WTC11 (cell line): ENCODE data around the gene MCM10. TPM values are rescaled to one million over a fixed set of nuclear protein-coding genes. Genes with fewer than 3 reads are reported as not detected.

Experiments used
- total RNA-seq: library from RNA; stranded (reverse); gene quantifications from 3 replicates; pipeline ENCODE4 v1.2.3, GENCODE V29; 2021

MCM10 gene
- total RNA-seq, 1 experiment from 2014 or later = 44.3 TPM

Other genes starting within 250 kb of the MCM10 start
- gene CCDC3, start 159.8 kb upstream of the MCM10 start, total RNA-seq = 2.1 to 3.5 TPM (median 2.7 TPM) in 3 replicates
- gene OPTN, start 61.4 kb upstream of the MCM10 start, total RNA-seq = 32.4 to 44.3 TPM (median 36.0 TPM) in 3 replicates
- 1.0 to 1.9 TPM (median 1.5 TPM) in 3 replicates for gene UCMA, start 72.8 kb downstream of the MCM10 start, total RNA-seq
- 22.5 to 35.1 TPM (median 32.0 TPM) in 3 replicates for gene PHYH, start 138.5 kb downstream of the MCM10 start, total RNA-seq
- 501 to 509 TPM (median 501 TPM) in 3 replicates for gene SEPHS1, start 186.7 kb downstream of the MCM10 start, total RNA-seq